Measurements from ENCODE around the gene ANP32A. TPM values are rescaled to one million over a fixed set of nuclear protein-coding genes. Genes with fewer than 3 reads are reported as not detected.
A peak's percentile ranks its signal among the peaks of the same experiment; 100 is the strongest.

Gene ANP32A
- total and polyA plus RNA-seq, 9 of the 15 experiments (the other 6 are each of a cell fraction or from before 2014, with no cell fraction given): 13.2 to 656 (median 210) TPM

DNA sequence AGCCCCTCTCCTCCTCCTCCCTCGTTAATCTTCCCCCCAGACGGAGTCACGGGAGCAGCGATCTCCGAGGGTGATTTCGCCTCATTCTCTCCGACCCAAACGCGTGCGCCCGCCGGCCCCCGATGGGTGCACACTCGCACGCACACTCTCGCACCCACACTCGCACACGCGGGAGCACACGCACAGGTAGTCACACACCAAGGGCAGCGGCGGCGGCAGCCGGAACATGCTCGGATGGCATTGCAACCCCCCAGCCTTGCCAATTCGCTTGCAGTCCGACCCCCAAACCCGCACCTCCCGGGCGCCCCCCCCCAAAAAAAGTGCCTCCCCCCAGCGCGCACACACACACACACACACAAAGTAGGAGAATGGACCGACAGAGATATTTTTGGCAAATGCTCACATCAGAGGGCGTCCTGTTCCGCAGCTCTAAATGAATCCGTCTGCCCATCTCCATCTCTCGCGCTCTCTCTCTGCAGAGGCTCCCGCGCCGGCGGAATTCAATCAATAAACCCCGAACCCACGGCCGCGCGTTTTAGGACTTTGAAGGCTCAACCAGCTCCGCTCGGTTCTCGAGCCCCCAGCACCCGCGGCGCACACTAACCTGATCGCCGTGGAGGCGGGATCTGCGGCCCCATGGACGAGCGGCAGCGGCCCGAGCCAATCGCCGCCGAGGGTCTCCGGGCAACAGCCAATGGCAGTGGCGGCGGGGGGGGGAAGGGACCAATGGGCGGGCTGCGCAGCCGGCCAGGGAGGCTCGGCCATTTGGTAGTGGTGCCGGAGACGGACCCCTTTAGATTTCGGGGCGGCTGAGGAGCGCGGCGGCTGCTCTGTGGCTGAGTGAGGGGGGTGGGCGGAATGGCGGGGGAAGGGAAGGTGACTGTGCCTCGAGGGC, at the start of gene ANP32A (continued):
- TF ChIP-seq, protein P1, sequence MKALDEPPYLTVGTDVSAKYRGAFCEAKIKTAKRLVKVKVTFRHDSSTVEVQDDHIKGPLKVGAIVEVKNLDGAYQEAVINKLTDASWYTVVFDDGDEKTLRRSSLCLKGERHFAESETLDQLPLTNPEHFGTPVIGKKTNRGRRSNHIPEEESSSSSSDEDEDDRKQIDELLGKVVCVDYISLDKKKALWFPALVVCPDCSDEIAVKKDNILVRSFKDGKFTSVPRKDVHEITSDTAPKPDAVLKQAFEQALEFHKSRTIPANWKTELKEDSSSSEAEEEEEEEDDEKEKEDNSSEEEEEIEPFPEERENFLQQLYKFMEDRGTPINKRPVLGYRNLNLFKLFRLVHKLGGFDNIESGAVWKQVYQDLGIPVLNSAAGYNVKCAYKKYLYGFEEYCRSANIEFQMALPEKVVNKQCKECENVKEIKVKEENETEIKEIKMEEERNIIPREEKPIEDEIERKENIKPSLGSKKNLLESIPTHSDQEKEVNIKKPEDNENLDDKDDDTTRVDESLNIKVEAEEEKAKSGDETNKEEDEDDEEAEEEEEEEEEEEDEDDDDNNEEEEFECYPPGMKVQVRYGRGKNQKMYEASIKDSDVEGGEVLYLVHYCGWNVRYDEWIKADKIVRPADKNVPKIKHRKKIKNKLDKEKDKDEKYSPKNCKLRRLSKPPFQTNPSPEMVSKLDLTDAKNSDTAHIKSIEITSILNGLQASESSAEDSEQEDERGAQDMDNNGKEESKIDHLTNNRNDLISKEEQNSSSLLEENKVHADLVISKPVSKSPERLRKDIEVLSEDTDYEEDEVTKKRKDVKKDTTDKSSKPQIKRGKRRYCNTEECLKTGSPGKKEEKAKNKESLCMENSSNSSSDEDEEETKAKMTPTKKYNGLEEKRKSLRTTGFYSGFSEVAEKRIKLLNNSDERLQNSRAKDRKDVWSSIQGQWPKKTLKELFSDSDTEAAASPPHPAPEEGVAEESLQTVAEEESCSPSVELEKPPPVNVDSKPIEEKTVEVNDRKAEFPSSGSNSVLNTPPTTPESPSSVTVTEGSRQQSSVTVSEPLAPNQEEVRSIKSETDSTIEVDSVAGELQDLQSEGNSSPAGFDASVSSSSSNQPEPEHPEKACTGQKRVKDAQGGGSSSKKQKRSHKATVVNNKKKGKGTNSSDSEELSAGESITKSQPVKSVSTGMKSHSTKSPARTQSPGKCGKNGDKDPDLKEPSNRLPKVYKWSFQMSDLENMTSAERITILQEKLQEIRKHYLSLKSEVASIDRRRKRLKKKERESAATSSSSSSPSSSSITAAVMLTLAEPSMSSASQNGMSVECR (CRISPR knock-in tag; IDR thresholded peaks at IDR 0.05): no peak
- TF ChIP-seq, protein P2, sequence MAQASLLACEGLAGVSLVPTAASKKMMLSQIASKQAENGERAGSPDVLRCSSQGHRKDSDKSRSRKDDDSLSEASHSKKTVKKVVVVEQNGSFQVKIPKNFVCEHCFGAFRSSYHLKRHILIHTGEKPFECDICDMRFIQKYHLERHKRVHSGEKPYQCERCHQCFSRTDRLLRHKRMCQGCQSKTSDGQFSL (CRISPR knock-in tag; IDR thresholded peaks at IDR 0.05): peak; percentile 95
- TF ChIP-seq, protein P2 (tag; IDR thresholded peaks at IDR 0.05): peak in 1 of 2 experiments; percentile 62; a peak in 2 of 4 replicates
- TF ChIP-seq ZNF76 (CRISPR knock-in tag; IDR thresholded peaks at IDR 0.05; ENCODE audit: borderline replicate concordance): no peak
- no peak for TF ChIP-seq CSDE1 (IDR thresholded peaks at IDR 0.05)
- TF ChIP-seq ZNF589 (CRISPR knock-in tag; IDR thresholded peaks at IDR 0.05; ENCODE audit: low read depth): 0 out of 2 replicates have a peak, but pooled peaks have one; percentile 52
- TF ChIP-seq, protein P3, sequence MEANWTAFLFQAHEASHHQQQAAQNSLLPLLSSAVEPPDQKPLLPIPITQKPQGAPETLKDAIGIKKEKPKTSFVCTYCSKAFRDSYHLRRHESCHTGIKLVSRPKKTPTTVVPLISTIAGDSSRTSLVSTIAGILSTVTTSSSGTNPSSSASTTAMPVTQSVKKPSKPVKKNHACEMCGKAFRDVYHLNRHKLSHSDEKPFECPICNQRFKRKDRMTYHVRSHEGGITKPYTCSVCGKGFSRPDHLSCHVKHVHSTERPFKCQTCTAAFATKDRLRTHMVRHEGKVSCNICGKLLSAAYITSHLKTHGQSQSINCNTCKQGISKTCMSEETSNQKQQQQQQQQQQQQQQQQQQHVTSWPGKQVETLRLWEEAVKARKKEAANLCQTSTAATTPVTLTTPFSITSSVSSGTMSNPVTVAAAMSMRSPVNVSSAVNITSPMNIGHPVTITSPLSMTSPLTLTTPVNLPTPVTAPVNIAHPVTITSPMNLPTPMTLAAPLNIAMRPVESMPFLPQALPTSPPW (CRISPR knock-in tag; IDR thresholded peaks at IDR 0.05): peak; percentile 90
- no peak for TF ChIP-seq SMAD3 (CRISPR knock-in tag; conservative IDR thresholded peaks at IDR 0.05)
- TF ChIP-seq POLR2G (IDR thresholded peaks at IDR 0.05; ENCODE audit: low read depth, low read length): peak; percentile 82
- TF ChIP-seq NEUROD1 (IDR thresholded peaks at IDR 0.05; ENCODE audit: borderline replicate concordance, low read depth, low read length, partially characterized antibody): peak; percentile 98
- TF ChIP-seq EGR1 (conservative IDR thresholded peaks at IDR 0.05): peak; percentile 34
- TF ChIP-seq, protein P4, sequence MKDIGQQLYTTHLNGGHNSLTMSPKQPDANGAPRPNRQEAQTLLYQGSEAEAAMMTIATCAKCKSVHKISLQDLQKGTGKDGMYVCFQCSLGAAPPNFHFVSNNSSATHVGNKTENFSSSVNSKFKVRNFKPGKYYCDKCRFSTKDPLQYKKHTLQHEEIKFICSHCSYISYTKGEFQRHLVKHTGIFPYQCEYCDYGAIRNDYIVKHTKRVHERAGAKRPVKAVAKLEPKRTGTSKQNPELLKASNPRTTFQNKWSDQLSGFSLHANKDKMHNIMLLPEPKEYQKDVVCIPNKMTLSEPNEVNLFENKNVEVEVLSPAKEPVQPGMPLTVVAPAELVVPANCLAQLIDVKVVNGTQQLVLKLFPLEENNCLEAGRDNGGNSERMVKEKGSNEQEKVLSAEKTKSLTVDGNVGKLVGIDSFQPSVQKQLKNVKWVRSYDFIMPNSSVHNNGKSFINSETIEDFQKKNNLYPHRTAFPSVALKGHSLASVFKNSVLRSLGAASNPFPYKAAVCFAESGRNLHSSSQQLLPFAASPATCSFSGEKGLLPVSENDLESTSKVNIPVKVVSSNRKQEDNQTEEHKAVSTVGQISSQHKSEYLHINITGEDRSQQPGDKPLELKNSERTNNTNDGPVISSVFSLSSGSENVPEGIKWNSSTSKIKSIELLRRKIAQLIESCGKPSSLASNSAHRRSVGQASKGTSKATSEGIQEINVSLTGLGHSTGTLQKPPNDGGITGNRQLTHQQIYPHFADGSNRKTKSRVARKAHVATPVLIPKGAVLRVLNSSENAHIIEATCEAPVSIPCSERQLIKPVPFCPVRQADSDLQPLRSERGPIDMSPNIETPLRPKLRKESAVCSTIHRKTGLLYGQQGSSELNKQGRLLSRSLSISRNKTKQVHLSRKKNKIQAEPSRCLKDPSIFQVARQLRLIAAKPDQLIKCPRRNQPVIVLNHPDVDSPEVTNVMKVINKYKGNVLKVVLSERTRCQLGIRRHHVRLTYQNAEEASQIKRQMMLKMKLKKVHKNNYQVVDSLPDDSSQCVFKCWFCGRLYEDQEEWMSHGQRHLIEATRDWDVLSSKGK (CRISPR knock-in tag; IDR thresholded peaks at IDR 0.05): no peak
- TF ChIP-seq MYNN (IDR thresholded peaks at IDR 0.05): peak; percentile 66; the same call in 1 of the 2 replicates
- no peak for TF ChIP-seq MYNN (CRISPR knock-in tag; IDR thresholded peaks at IDR 0.05)
- no peak for TF ChIP-seq ZNF445 (CRISPR knock-in tag; IDR thresholded peaks at IDR 0.05; ENCODE audit: low read depth)
- TF ChIP-seq POLR3A (IDR thresholded peaks at IDR 0.05; ENCODE audit: borderline replicate concordance, extremely low read depth, insufficient read depth, insufficient read length): no peak

Measured in K562 (cell line).